Keratinocyte (primary cell): ENCODE results near the gene LTB4R.

ENCODE experiments used
- CTCF ChIP-seq, 3 experiments: IDR thresholded peaks in 1 of 3; conservative IDR thresholded peaks in 1 of 3; optimal IDR thresholded peaks in 1 of 3; 2 replicates in 2 of 3; 3 replicates in 1 of 3; pipeline versions ENCODE3 to v1.5.1; 2011; ENCODE audit warnings: low read length in 3 of 3, mild to moderate bottlenecking in 3 of 3, moderate library complexity in 2 of 3, control low read depth in 1 of 3, inconsistent platforms in 1 of 3; ENCODE audit not compliant: insufficient read depth in 2 of 3; ENCODE audit errors: extremely low read depth in 1 of 3
- EZH2 ChIP-seq: IDR thresholded peaks from one replicate; pipeline ENCODE4 v1.6.1; 2012; ENCODE audit warnings: inconsistent platforms, mild to moderate bottlenecking, low read length, moderate library complexity

DNA sequence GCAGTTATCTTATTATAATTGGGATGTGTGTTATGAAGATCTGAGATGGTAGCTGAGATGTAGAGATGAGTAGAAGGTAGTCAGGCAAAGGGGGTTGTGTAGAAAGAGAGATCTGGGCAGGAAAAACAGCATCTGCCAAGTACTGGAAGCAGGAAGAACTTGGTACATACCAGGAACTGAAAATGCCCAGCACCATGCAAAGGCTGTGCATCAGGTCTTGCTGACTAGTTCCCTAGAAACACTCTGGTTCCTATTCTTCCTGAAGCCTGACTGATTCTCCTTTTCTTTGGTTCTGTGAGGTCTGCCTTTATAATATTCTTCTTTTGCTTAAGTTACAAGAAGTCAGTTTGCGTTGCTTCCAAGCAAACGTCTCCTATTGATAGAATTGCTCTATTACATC is 50.0 kb downstream of the LTB4R start:
- TF ChIP-seq CTCF (optimal IDR thresholded peaks at IDR 0.05 in 1 of 3, IDR thresholded peaks at IDR 0.05 in 1 of 3, conservative IDR thresholded peaks at IDR 0.05 in 1 of 3; ENCODE audit: extremely low read depth in 1 of 3, insufficient read depth in 2 of 3, low read length in 3 of 3): no peak
- TF ChIP-seq EZH2: no peak
